ENCODE data around the gene NPFFR1.

DNA sequence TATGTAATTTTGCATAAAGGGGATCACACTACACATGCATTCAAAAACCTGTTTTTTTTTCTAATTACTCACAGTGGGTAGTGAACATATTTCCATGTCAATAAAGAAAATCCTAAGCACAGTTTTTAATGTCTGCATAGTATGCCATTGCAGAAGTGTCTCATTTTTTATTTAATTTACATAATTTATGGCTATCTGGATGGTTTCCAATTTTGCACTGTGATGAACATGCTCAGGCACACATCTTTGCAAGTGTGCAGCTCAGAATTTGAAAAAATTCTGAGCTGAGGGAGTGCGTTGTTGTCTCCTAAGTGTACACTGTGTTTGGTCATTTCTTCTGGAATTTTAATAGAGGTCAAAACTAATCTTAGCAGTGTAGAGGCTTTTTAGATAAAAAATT lies 2.2 kb downstream of the NPFFR1 start:
- TF ChIP-seq SP1 (IDR thresholded peaks at IDR 0.05) (no peak), FOXA1 (IDR thresholded peaks at IDR 0.05) (no peak), RXRA (IDR thresholded peaks at IDR 0.05) (no peak), TAF1 (conservative IDR thresholded peaks at IDR 0.05) (no peak), JUND (IDR thresholded peaks at IDR 0.05) (no peak)
- TF ChIP-seq, protein P1, sequence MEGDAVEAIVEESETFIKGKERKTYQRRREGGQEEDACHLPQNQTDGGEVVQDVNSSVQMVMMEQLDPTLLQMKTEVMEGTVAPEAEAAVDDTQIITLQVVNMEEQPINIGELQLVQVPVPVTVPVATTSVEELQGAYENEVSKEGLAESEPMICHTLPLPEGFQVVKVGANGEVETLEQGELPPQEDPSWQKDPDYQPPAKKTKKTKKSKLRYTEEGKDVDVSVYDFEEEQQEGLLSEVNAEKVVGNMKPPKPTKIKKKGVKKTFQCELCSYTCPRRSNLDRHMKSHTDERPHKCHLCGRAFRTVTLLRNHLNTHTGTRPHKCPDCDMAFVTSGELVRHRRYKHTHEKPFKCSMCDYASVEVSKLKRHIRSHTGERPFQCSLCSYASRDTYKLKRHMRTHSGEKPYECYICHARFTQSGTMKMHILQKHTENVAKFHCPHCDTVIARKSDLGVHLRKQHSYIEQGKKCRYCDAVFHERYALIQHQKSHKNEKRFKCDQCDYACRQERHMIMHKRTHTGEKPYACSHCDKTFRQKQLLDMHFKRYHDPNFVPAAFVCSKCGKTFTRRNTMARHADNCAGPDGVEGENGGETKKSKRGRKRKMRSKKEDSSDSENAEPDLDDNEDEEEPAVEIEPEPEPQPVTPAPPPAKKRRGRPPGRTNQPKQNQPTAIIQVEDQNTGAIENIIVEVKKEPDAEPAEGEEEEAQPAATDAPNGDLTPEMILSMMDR (IDR thresholded peaks at IDR 0.05; ENCODE audit: low read depth, low read length, missing input control) = no peak
- TF ChIP-seq, protein P2, sequence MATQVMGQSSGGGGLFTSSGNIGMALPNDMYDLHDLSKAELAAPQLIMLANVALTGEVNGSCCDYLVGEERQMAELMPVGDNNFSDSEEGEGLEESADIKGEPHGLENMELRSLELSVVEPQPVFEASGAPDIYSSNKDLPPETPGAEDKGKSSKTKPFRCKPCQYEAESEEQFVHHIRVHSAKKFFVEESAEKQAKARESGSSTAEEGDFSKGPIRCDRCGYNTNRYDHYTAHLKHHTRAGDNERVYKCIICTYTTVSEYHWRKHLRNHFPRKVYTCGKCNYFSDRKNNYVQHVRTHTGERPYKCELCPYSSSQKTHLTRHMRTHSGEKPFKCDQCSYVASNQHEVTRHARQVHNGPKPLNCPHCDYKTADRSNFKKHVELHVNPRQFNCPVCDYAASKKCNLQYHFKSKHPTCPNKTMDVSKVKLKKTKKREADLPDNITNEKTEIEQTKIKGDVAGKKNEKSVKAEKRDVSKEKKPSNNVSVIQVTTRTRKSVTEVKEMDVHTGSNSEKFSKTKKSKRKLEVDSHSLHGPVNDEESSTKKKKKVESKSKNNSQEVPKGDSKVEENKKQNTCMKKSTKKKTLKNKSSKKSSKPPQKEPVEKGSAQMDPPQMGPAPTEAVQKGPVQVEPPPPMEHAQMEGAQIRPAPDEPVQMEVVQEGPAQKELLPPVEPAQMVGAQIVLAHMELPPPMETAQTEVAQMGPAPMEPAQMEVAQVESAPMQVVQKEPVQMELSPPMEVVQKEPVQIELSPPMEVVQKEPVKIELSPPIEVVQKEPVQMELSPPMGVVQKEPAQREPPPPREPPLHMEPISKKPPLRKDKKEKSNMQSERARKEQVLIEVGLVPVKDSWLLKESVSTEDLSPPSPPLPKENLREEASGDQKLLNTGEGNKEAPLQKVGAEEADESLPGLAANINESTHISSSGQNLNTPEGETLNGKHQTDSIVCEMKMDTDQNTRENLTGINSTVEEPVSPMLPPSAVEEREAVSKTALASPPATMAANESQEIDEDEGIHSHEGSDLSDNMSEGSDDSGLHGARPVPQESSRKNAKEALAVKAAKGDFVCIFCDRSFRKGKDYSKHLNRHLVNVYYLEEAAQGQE (IDR thresholded peaks at IDR 0.05) = no peak
- TF ChIP-seq, protein P3, sequence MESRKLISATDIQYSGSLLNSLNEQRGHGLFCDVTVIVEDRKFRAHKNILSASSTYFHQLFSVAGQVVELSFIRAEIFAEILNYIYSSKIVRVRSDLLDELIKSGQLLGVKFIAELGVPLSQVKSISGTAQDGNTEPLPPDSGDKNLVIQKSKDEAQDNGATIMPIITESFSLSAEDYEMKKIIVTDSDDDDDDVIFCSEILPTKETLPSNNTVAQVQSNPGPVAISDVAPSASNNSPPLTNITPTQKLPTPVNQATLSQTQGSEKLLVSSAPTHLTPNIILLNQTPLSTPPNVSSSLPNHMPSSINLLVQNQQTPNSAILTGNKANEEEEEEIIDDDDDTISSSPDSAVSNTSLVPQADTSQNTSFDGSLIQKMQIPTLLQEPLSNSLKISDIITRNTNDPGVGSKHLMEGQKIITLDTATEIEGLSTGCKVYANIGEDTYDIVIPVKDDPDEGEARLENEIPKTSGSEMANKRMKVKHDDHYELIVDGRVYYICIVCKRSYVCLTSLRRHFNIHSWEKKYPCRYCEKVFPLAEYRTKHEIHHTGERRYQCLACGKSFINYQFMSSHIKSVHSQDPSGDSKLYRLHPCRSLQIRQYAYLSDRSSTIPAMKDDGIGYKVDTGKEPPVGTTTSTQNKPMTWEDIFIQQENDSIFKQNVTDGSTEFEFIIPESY (IDR thresholded peaks at IDR 0.05) = no peak
